Kidney capillary endothelial cell (primary cell): ENCODE data around the gene AP1B1.

Source experiments
- DNase-seq: peaks from one replicate; pipeline ENCODE4 v3.0.0-alpha.2; 2018; ENCODE audit warnings: low spot score

The AP1B1 gene

GRCh38 chr22:29299136-29299900, 89.1 kb downstream of the AP1B1 start:
- DNase-seq: no peak

GRCh38 chr22:29298641-29299040, 89.7 kb downstream of the AP1B1 start:
- DNase-seq: no peak

GRCh38 chr22:29292379-29292778, 96.0 kb downstream of the AP1B1 start:
- no peak for DNase-seq

GRCh38 chr22:29291215-29291614, 97.2 kb downstream of the AP1B1 start:
- no peak for DNase-seq

- no peak for DNase-seq
These were observed 98.3 kb downstream of the AP1B1 start for GRCh38 chr22:29290061-29290460.

GRCh38 chr22:29288837-29289236, 99.5 kb downstream of the AP1B1 start:
- DNase-seq: no peak

GRCh38 chr22:29284196-29284595, 104.2 kb downstream of the AP1B1 start:
- no peak for DNase-seq

GRCh38 chr22:29277927-29278326, 110.4 kb downstream of the AP1B1 start:
- DNase-seq: no peak
